Right lobe of liver (tissue), 5 donors: ENCODE data around the gene XRN2. TPM values are rescaled to one million over a fixed set of nuclear protein-coding genes. Genes with fewer than 3 reads are reported as not detected.

Source experiments
- small RNA-seq, 2 experiments: library from RNA; depleted of rRNA; stranded (forward); fragments of <200 nt; gene quantifications; one replicate each; pipeline ENCODE3, GENCODE V24; 2016
- total RNA-seq, 6 experiments: library from RNA; depleted of rRNA in 2 of 6; stranded (reverse); fragments of >200 nt in 2 of 6; fragmentation: NEBNext Ultra II Directional in 3 of 6; extraction: Animal tissue kit (Norgen Biotek cat#: 25700) in 3 of 6; gene quantifications; one replicate each; pipeline versions ENCODE4 v1.1.0 to v1.2.4, GENCODE V29; 2016 to 2023
- donor health status: DM: no; HTN: no; CAD: no.
- donor health status: DM: no; HTN: no; CAD: no.
- donor health status: DM: no; HTN: yes; CAD: no.
- donor health status: DM: no; HTN: yes; CAD: no.

XRN2 gene
- total RNA-seq, 6 experiments from 2014 or later, result 18.2 to 39.5 (median 26.7) TPM

Small RNAs within 50 kb of the gene (small RNA-seq; reads per million reads assigned to genes)
- gene RN7SKP140, result 0 reads per million in 2 experiments

Other genes starting within 250 kb of the XRN2 start
- gene LINC00237, start 197.0 kb upstream of the XRN2 start, total RNA-seq, result not detected
- gene KIZ, start 177.2 kb upstream of the XRN2 start, total RNA-seq, result 10 to 100 TPM in 1 of 6 experiments, 1 to 10 TPM in 5; 5.1 to 11.5 (median 7.4) TPM
- gene NKX2-4, start 94.2 kb downstream of the XRN2 start, total RNA-seq, result not detected
- not detected for gene NKX2-2, start 210.7 kb downstream of the XRN2 start, total RNA-seq